ENCODE data around the gene IFT88. TPM values are rescaled to one million over a fixed set of nuclear protein-coding genes. Genes with fewer than 3 reads are reported as not detected.

The IFT88 gene
- total RNA-seq, 1 experiment from 2014 or later, result 19.4 TPM

- H3K4me1 ChIP-seq (ENCODE audit: insufficient read depth, low read length, poor library complexity, severe bottlenecking), result no peaks in the 10 kb centered on the region
- no peak overlapping the region for H3K27ac ChIP-seq (ENCODE audit: low read depth, low read length, poor library complexity, severe bottlenecking)
- H3K36me3 ChIP-seq (ENCODE audit: insufficient read depth, low read length, poor library complexity, severe bottlenecking), result no peaks in the 10 kb centered on the region
- ChIA-PET POLR2A (ENCODE audit: low non-redundant PET) (no interaction called here), CTCF (no interaction called here)
- no peak for DNase-seq (ENCODE audit: low spot score)
- H3K27me3 ChIP-seq (replicated peaks; ENCODE audit: insufficient read depth, low read depth, low read length, poor library complexity), result no peaks in the 10 kb centered on the region
- BruUV-seq (replicated peaks), result no TSS peak
- intact Hi-C loops (cut with micrococcal nuclease; ENCODE audit: unreplicated experiment), result no loop called here
- no peak overlapping the region for H3K4me3 ChIP-seq (ENCODE audit: low read depth, low read length, poor library complexity, severe bottlenecking)
- no peaks in the 10 kb centered on the region for H3K9me3 ChIP-seq (ENCODE audit: low read depth, low read length, poor library complexity, severe bottlenecking)
- no peak for TF ChIP-seq CTCF (conservative IDR thresholded peaks at IDR 0.05; ENCODE audit: low read depth, low read length)
- TF ChIP-seq EZH2 (IDR thresholded peaks at IDR 0.05; ENCODE audit: borderline replicate concordance, low read depth, low read length, poor library complexity, severe bottlenecking), result no peak
These were observed 13.6 kb upstream of the IFT88 start for GRCh38 chr13:20553311-20553710.

- Histone ChIP-seq H3K9me3 (ENCODE audit: low read depth, low read length, poor library complexity, severe bottlenecking) (no peaks in the 10 kb centered on the region), H3K4me3 (ENCODE audit: low read depth, low read length, poor library complexity, severe bottlenecking) (no peak overlapping the region), H3K27ac (ENCODE audit: low read depth, low read length, poor library complexity, severe bottlenecking) (no peak overlapping the region), H3K36me3 (ENCODE audit: insufficient read depth, low read length, poor library complexity, severe bottlenecking) (no peaks in the 10 kb centered on the region), H3K4me1 (ENCODE audit: insufficient read depth, low read length, poor library complexity, severe bottlenecking) (no peaks in the 10 kb centered on the region), H3K27me3 (replicated peaks; ENCODE audit: insufficient read depth, low read depth, low read length, poor library complexity) (no peaks in the 10 kb centered on the region)
- intact Hi-C loops (cut with micrococcal nuclease; ENCODE audit: unreplicated experiment), result no loop called here
- ChIA-PET CTCF (no interaction called here), POLR2A (ENCODE audit: low non-redundant PET) (no interaction called here)
- no peak for DNase-seq (ENCODE audit: low spot score)
- BruUV-seq (replicated peaks), result no TSS peak
- TF ChIP-seq CTCF (conservative IDR thresholded peaks at IDR 0.05; ENCODE audit: low read depth, low read length) (no peak), EZH2 (IDR thresholded peaks at IDR 0.05; ENCODE audit: borderline replicate concordance, low read depth, low read length, poor library complexity, severe bottlenecking) (no peak)
These were observed 8.0 kb upstream of the IFT88 start for GRCh38 chr13:20558982-20559381.

- TF ChIP-seq EZH2 (IDR thresholded peaks at IDR 0.05; ENCODE audit: borderline replicate concordance, low read depth, low read length, poor library complexity, severe bottlenecking), result no peak
- no peak for TF ChIP-seq CTCF (conservative IDR thresholded peaks at IDR 0.05; ENCODE audit: low read depth, low read length)
- H3K27ac ChIP-seq (ENCODE audit: low read depth, low read length, poor library complexity, severe bottlenecking), result no peak overlapping the region
- intact Hi-C loops (cut with micrococcal nuclease; ENCODE audit: unreplicated experiment), result no loop called here
- POLR2A ChIA-PET (ENCODE audit: low non-redundant PET), result interaction anchor here (0.5 kb wide), 1 partner anchor 668 kb away, joined by 7 read pairs; no protein-coding TSS in a partner anchor
- no peaks in the 10 kb centered on the region for H3K9me3 ChIP-seq (ENCODE audit: low read depth, low read length, poor library complexity, severe bottlenecking)
- CTCF ChIA-PET, result no interaction called here
- DNase-seq (ENCODE audit: low spot score), result no peak
- H3K36me3 ChIP-seq (ENCODE audit: insufficient read depth, low read length, poor library complexity, severe bottlenecking), result no peaks in the 10 kb centered on the region
- H3K4me1 ChIP-seq (ENCODE audit: insufficient read depth, low read length, poor library complexity, severe bottlenecking), result no peaks in the 10 kb centered on the region
- no TSS peak for BruUV-seq (replicated peaks)
- no peaks in the 10 kb centered on the region for H3K27me3 ChIP-seq (replicated peaks; ENCODE audit: insufficient read depth, low read depth, low read length, poor library complexity)
- no peak overlapping the region for H3K4me3 ChIP-seq (ENCODE audit: low read depth, low read length, poor library complexity, severe bottlenecking)
These were observed 7.1 kb upstream of the IFT88 start for GRCh38 chr13:20559659-20560356.
